HepG2 (cell line): ENCODE measurements around the gene TOB2. TPM values are rescaled to one million over a fixed set of nuclear protein-coding genes. Genes with fewer than 3 reads are reported as not detected.

Source experiments
- AFF4 ChIP-seq: sonication (generic); formaldehyde crosslinking; IDR thresholded peaks from 2 replicates; pipeline ENCODE4 v1.4.0; 2020; ENCODE audit warnings: missing genetic modification reagents
- BRF2 ChIP-seq: sonication (generic); formaldehyde crosslinking; IDR thresholded peaks from 2 replicates; pipeline ENCODE4 v1.8.1; 2022; ENCODE audit warnings: mild to moderate bottlenecking, missing genetic modification reagents
- GPN1 ChIP-seq: sonication (generic); formaldehyde crosslinking; IDR thresholded peaks from 2 replicates; pipeline ENCODE4 v1.5.1; 2020; ENCODE audit warnings: missing genetic modification reagents, borderline replicate concordance
- HNRNPH1 ChIP-seq: fragments of 200-400 bp; formaldehyde crosslinking; optimal IDR thresholded peaks from 2 replicates; pipeline ENCODE3; 2017; ENCODE audit warnings: mild to moderate bottlenecking, low read depth, low read length
- KLF6 ChIP-seq: IDR thresholded peaks from 2 replicates; pipeline ENCODE4 v1.8.0; 2016; ENCODE audit warnings: missing biosample characterization, missing genetic modification reagents
- MYC ChIP-seq: sonication (generic); formaldehyde crosslinking; IDR thresholded peaks from 2 replicates; pipeline ENCODE4 v1.9.0; 2021; ENCODE audit warnings: missing genetic modification reagents, borderline replicate concordance
- NFIB ChIP-seq: sonication (generic); formaldehyde crosslinking; IDR thresholded peaks from 2 replicates; pipeline ENCODE4 v1.9.0; 2021; ENCODE audit warnings: missing genetic modification reagents, mild to moderate bottlenecking, borderline replicate concordance
- PAX8 ChIP-seq: sonication (generic); formaldehyde crosslinking; IDR thresholded peaks from 2 replicates; pipeline ENCODE4 v1.8.0; 2022; ENCODE audit warnings: mild to moderate bottlenecking, missing genetic modification reagents, borderline replicate concordance
- RXRA ChIP-seq: sonication (generic); formaldehyde crosslinking; IDR thresholded peaks from 2 replicates; pipeline ENCODE4 v1.5.1; 2020; ENCODE audit warnings: missing genetic modification reagents
- USF2 ChIP-seq, 2 experiments: sonication (generic) in 1 of 2; formaldehyde crosslinking in 1 of 2; IDR thresholded peaks; 2 replicates each; pipeline versions ENCODE4 v1.5.1 to v1.6.1; 2011 to 2020; ENCODE audit warnings: borderline replicate concordance in 1 of 2, low read depth in 1 of 2, low read length in 1 of 2, mild to moderate bottlenecking in 1 of 2, missing genetic modification reagents in 1 of 2, moderate library complexity in 1 of 2
- ZBTB3 ChIP-seq: sonication (generic); formaldehyde crosslinking; IDR thresholded peaks from 2 replicates; pipeline ENCODE4 v1.4.0; 2020; ENCODE audit warnings: low read depth, mild to moderate bottlenecking, moderate library complexity, missing genetic modification reagents, borderline replicate concordance
- ZC3H13 ChIP-seq: sonication (generic); formaldehyde crosslinking; IDR thresholded peaks from 2 replicates; pipeline ENCODE4 v1.8.1; 2023; ENCODE audit warnings: mild to moderate bottlenecking, missing genetic modification reagents, moderate library complexity
- ZFP90 ChIP-seq: sonication (generic); formaldehyde crosslinking; IDR thresholded peaks from 2 replicates; pipeline ENCODE4 v1.8.0; 2022; ENCODE audit warnings: missing genetic modification reagents, mild to moderate bottlenecking, inconsistent platforms, borderline replicate concordance
- ZFY ChIP-seq: sonication (generic); formaldehyde crosslinking; IDR thresholded peaks from 2 replicates; pipeline ENCODE4 v1.4.0; 2020; ENCODE audit warnings: missing genetic modification reagents
- ZNF564 ChIP-seq: sonication (generic); formaldehyde crosslinking; IDR thresholded peaks from 2 replicates; pipeline ENCODE4 v1.8.1; 2023; ENCODE audit warnings: mild to moderate bottlenecking, missing genetic modification reagents
- ZNF724P ChIP-seq: sonication (generic); formaldehyde crosslinking; IDR thresholded peaks from 2 replicates; pipeline ENCODE4 v1.8.0; 2022; ENCODE audit warnings: missing genetic modification reagents, borderline replicate concordance
- ZNF790 ChIP-seq: sonication (generic); formaldehyde crosslinking; IDR thresholded peaks from 2 replicates; pipeline ENCODE4 v1.8.0; 2022; ENCODE audit warnings: missing genetic modification reagents, mild to moderate bottlenecking, borderline replicate concordance
- polyA plus RNA-seq, 8 experiments: library from polyadenylated mRNA; depleted of rRNA in 3 of 8; stranded (reverse) in 7 of 8; unstranded in 1 of 8; fragments of >200 nt; fragmentation: Illumina TruSeq in 4 of 8; extraction: Trizol in 4 of 8; gene quantifications; 2 replicates each; pipeline versions ENCODE4 v1.2.1 to v1.2.3, GENCODE V29; 2011 to 2016; ENCODE audit warnings: low read depth in 4 of 8, missing spikeins in 1 of 8, mixed read lengths in 1 of 8; ENCODE audit not compliant: insufficient read depth in 1 of 8
- total RNA-seq, 5 experiments: library from RNA; depleted of rRNA; stranded (reverse); fragments of >200 nt; fragmentation: Illumina TruSeq; extraction: Trizol; gene quantifications; 2 replicates each; pipeline ENCODE4 v1.2.3, GENCODE V29; 2016; ENCODE audit warnings: low read depth in 1 of 5
- TF ChIP-seq, protein P1 (sequence below): sonication (generic); formaldehyde crosslinking; IDR thresholded peaks from 2 replicates; pipeline ENCODE4 v1.5.0; 2020; ENCODE audit warnings: mild to moderate bottlenecking, missing genetic modification reagents

TOB2 gene
- total and polyA plus RNA-seq, 2 of the 13 experiments (the other 11 are each of a cell fraction or from before 2014, with no cell fraction given): 12.2 to 13.7 TPM

DNA sequence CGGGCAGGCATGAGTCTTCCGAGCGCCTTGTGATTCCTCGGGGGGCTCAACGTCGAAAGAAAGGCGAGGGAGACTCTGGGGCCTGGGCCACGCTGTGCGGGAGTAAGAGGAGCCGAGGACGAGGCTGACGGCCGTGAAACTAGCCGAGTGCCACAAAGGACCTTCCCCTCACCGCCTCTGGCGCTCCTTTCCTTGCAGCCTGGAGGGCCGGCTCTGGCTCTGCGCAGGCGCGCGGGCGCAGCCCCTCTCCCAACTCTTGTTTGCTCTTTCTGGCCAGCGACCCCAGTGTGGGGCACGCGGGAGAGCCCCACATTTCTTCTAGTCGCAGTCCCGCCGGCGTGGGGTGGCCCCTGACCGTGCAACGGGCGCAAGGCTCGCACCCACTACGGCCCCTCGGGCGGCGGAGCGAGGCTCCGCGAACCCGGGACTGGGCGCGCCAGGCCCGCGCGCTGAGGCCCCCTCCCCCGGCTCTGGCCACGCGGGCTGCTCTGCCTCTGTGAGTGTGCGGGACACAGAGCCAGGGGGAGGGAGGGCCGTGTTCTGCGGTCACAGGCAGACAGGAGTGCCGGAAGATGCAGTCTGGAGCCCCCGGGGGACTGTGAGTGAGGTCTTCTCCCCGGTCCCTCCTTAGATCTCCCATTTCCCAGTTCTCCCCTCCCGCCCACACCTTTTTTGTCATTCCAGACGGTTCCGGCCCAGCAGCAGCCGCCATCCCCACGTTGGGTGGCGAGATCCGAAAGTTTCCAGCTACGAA, 1.0 kb upstream of the TOB2 start (continued):
- TF ChIP-seq BRF2 (CRISPR knock-in tag) (0 out of 2 replicates have a peak, but pooled peaks have one; percentile 4), PAX8 (CRISPR knock-in tag) (no peak), ZBTB3 (CRISPR knock-in tag) (no peak), ZC3H13 (CRISPR knock-in tag) (peak; percentile 30; the same call in 1 of the 2 replicates), NFIB (CRISPR knock-in tag) (no peak), MYC (CRISPR knock-in tag) (peak; percentile 61), ZNF564 (CRISPR knock-in tag) (no peak; the same call in 1 of the 2 replicates), USF2 (IDR thresholded peaks at IDR 0.05; ENCODE audit: low read depth, low read length) (no peak), USF2 (CRISPR knock-in tag; IDR thresholded peaks at IDR 0.05; ENCODE audit: borderline replicate concordance) (no peak), AFF4 (CRISPR knock-in tag) (peak; percentile 54; the same call in 1 of the 2 replicates), ZNF790 (CRISPR knock-in tag) (0 out of 2 replicates have a peak, but pooled peaks have one; percentile 35), RXRA (CRISPR knock-in tag) (no peak), ZFY (CRISPR knock-in tag) (peak; percentile 27; the same call in 1 of the 2 replicates), HNRNPH1 (no peak), ZFP90 (CRISPR knock-in tag) (no peak; the same call in 1 of the 2 replicates), KLF6 (no peak), GPN1 (CRISPR knock-in tag) (no peak; the same call in 1 of the 2 replicates), ZNF724P (CRISPR knock-in tag) (no peak)
- TF ChIP-seq, protein P1, sequence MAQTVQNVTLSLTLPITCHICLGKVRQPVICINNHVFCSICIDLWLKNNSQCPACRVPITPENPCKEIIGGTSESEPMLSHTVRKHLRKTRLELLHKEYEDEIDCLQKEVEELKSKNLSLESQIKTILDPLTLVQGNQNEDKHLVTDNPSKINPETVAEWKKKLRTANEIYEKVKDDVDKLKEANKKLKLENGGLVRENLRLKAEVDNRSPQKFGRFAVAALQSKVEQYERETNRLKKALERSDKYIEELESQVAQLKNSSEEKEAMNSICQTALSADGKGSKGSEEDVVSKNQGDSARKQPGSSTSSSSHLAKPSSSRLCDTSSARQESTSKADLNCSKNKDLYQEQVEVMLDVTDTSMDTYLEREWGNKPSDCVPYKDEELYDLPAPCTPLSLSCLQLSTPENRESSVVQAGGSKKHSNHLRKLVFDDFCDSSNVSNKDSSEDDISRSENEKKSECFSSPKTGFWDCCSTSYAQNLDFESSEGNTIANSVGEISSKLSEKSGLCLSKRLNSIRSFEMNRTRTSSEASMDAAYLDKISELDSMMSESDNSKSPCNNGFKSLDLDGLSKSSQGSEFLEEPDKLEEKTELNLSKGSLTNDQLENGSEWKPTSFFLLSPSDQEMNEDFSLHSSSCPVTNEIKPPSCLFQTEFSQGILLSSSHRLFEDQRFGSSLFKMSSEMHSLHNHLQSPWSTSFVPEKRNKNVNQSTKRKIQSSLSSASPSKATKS (CRISPR knock-in tag): peak; percentile 13; the same call in 1 of the 2 replicates
